GM19023 (cell line): Measurements from ENCODE around the gene ERFL.

Experiments
- ATAC-seq: cut with Tn5 transposase; IDR thresholded peaks from one replicate; pipeline ENCODE4 v1.9.1; 2021; ENCODE audit warnings: mild to moderate bottlenecking, moderate library complexity; ENCODE audit not compliant: unreplicated experiment

ERFL gene

DNA sequence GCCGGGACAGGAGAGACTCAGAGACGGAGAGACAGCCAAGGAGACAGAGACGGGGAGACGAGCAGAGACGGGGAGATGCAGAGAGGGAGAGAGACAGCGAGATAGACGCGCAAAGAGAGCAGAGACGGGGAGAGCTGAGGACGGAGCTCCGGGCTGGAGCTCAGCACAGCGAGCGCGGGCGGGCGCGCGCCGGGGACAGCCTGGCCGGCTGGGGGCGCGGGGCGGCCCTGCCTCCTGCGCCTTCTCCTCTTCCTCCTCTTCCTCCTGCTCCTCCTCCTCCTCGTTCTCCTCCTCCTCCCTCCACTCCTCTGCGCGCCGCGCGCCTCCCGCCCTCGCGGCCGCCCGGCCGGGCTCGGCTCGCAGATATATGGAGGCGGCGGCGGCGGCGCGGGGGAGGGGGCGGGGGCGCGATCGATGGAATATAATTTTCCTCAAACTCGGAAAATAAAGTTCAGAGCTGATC is at the start of gene ERFL:
Gene ERFL, minus strand, starts transcription at position 229 of the 463 bp plus-strand sequence. CDS start 15,530 bp downstream, outside the sequence.
- no peak for ATAC-seq

DNA sequence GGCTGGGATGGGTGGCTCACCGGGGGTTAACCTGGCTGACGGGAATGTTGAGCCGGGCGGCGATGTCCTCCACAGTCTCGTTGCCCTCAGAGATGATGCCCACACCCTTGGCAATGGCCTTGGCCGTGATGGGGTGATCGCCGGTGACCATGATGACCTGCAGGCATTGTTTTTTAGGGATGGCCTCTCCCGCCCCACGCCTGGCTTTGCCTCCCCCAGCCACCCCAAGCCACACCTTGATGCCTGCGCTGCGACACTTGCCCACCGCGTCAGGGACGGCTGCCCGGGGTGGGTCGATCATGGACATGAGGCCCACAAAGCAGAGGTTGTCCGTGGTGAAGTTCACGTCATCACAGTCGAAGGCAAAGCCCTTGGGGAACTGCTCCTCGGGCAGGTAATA is 49.7 kb upstream of the ERFL start:
- ATAC-seq: no peak

DNA sequence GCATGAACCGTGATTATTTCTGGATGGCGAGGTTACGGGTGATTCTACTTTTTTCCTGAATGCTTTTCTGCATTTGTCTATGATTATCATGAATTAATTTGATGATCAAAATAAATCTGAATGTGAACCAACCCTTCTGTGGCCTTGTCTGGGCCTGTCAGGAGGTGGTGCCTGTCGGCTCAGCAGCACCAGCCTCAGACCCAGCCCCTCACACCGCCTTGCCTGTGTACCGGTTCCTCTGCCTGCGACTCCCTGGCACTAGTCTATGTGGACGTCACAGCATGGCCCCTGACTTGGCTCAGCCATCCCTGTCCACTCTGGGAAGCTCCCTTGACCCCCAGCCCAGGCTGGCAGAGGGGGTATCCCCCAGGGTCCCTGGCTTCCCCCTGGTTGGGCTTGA is 46.4 kb upstream of the ERFL start:
- ATAC-seq: no peak

DNA sequence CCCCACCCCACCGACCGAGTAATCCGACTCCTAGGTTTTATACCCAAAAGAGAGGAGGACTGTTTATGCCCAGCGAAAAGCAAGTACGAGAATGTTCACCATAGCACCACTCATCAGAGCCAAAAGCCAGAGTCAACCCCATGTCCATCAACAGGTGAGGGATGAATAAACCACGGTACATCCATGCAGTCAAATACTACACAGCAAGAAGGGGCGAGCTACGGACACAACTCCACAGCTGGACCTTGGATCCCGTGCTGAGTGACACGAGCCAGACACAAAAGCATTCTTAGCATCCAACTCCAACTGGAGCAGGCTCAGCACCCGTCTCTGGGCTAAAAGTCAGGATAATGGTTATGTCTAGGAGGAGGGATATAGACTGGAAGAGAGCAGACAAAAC is 43.1 kb upstream of the ERFL start:
- ATAC-seq: no peak

DNA sequence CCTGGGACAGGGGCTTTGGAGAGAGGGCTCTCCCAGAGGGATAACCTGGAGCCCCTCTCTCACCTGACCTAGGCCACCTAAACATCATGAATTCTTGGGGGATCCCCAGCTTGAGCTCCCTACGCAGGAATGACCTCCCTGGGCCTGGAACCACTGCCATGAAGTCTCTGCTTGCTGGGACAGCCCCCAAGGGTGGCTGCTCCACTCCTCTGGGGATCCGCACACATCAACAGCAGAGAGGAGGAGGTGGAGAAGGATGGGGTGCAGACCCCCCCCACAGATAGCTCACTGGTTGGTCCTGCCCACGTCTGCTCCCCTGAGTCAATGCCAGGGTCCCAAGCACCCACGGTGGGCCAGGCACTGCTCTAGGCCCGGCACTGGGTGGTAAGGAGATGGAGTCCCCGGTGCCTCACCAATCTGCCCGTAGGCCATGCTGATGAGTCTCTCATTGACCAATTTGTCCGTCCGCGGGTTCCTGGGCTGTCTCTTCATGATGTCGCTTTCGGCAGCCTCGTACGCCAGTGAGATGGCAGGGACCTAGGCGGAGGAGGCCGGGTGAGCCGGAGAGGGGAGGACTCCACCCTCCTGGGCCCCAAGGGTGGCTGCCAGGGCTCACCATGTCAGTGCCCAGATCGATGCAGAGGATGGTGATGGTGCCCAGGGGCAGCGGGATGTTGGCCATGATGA is 41.7 kb upstream of the ERFL start:
- ATAC-seq: no peak

DNA sequence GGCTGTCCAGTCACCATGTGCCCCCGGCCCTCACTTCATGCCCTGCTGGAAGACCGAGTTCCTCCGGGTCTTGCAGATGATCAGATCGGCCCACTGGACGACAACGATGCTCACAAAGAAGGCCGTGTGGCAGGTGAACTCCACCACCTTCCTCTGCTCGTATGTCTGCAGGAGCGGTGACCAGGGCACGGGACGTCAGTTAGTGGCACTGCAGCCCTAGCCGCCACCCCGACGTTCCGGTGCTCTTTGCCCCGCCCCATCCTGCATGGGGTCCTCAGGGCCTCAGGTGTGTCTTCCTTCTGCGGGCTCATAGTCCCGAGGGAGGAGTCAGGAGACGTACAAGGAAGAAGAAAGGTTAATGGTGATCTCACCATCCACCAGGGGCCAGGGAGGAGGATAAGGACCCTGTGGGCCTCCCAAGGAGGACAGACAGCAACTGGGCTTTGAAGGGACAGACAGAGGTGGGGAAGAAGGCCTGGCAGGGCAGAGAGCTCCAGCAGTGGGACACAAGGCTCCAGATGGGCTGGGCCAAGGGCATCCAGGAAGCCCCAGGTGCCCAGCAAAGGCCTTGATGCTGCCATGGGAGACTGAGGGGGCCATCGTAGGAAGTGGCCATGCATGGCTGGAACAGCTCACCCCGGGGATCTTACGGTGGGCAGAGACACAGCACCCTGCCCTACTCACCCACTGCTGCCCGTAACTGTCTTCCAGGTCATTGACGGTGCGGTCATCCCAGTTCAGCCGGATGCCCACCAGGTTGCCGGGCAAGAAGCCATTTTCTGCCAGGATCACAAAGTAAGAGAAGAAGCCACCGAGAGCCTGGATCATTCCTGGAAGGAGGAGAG is 40.7 kb upstream of the ERFL start:
- no peak for ATAC-seq

DNA sequence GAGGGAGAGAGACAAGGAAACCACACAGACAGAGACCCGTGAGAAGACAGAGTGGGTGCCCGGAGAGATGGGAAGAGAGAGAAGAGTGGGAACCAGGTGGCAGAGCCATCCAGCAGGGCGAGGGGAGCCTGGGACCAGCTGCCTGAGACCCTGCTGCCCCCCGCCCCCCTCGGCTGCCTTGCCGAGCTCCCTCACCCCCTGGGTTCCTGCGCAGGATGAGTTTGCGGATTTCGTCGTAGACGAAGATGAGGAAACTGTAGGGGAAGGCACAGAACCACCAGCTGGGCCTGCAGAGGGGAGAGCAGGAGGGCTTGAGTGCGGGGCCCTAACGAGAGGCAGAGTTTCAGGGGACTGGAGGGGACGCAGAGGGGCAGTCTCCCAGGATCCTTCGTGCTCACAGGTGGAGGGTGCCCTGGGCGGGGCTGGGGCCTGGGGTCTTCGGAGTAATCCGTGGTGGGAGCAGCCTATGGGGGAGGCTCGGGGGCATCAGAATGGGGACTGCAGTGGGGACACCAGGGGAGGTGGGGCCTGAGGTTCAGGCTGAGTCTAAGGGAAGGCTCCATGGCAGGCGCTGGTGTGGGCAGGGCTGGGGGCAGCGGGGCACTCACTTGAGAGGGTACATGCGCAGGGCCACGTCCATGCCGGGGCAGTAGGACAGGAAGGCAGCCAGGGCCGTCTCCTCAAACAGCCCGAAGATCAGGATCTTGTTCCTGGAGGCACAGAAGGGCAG is 39.0 kb upstream of the ERFL start:
- ATAC-seq: no peak

DNA sequence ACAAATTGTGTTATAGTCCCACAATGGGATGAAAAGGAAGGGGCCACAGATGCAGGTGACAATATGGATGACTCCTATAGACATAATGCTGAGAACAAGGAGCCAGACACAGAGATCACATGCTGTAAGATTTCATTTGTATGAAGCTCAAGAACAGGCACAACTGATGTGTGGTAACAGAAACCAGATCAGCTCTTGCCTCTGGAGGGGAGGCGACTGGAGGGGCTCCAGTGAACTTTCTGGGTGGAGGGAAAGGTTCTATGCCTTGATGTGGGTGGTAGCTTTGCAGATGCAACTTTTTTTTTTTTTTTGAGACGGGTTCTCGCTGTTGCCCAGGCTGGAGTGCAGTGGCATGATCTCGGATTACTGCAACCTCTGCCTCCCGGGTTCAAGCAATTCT is 36.9 kb upstream of the ERFL start:
- no peak for ATAC-seq

DNA sequence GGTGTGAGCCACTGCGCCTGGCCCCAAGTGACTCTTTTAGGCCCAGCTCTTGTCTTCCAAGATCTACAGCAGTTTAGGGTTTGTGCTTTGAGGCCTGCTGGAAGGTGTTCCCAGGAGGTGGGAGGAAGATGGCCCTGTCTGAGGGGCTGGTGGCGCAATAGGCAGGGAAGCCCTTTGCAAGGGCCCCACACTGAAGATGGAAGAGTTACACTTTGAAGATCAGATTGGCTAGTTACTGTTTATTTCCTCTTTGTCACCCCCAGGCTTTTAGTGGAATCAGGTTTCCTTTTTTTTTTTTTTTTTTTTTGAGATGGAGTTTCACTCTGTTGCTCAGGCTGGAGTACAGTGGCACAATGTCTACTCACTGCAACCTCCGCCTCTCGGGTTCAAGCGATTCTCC is 32.7 kb upstream of the ERFL start:
- no peak for ATAC-seq

DNA sequence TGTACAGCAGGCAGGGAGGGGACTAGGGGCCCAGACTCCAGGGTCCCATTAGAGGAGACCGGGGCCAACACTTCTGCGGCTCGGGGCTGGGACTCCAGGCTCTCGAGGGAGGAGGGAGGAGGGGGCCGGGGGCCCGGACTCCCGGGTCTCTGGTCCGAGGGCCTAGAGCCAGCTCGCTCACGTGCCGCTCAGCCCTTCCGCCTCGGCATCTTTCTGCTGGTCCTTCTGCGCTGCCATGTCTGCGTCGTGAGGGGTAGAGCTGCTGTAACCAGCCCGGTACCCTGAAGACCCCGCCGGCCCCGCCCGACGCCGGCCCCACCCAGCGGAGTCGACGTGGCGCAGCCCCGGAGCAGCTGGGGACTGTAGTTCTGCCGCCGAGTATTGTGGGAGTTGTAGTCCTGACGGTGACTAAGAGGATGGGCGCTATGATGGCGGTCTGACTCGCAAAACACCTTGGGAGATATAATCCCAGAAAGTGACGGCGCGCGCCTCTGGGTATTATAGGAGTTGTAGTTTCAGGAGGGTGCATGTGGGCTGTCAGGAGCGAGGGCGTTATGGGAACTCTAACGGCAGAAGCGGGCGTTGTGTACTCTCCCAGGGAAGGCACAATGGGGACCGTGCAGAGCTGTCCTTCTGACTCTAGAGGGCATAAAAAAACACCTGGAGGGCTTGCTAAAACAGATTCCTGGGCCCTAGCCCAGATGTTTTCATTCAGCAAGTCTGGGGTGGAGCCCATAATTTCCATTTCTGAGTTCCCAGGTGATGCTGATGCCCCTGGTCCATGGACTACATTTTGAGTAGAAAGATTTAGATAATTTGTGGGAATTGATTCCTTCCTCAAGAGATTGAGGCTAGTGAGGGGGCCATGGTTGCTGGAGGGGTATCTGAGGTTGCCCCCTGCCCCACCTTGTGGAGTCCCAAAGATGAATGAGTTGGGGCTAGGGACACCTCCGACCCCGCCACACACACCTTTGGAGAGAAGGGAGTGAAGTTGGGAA is 31.1 kb upstream of the ERFL start, which contains the start of gene RABAC1:
Gene RABAC1, minus strand, starts transcription at position 266 of the 998 bp plus-strand sequence. Its CDS starts 29 bp downstream, at position 237.
- peak; percentile 84 for ATAC-seq

DNA sequence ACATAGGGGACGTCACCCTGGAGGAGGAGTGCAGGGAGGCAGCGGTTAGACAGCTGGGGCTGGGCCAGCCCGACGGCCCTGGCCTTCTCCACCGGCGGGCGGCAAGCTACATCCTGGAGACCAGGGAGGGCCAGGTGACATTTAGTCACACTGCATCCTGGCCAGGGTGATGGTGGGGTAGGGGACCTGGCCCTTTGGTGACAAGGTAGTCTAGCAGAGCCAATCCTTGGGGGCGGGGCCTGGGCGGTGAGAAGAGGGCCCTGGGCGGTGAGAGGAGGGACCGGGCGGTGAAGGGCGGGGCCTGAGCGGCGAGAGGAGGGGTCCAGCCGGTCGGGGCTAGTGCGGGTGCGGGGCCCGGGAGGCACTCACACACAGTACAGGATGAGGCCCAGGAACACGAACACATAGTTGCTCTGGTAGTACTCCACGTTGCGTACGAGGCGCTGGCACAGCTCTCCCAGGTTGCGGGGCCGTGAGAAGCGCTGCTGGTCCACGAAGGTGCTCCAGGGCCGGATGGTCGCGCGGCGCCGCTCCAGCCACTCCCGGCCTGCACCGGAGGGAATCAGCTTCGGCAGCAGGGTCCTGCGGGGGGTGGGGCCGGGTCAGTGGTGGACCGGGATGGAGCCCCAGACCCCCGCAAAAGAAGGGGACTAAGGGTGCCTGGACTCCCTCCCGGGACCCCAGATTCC is 30.3 kb upstream of the ERFL start:
- peak; percentile 67 for ATAC-seq

DNA sequence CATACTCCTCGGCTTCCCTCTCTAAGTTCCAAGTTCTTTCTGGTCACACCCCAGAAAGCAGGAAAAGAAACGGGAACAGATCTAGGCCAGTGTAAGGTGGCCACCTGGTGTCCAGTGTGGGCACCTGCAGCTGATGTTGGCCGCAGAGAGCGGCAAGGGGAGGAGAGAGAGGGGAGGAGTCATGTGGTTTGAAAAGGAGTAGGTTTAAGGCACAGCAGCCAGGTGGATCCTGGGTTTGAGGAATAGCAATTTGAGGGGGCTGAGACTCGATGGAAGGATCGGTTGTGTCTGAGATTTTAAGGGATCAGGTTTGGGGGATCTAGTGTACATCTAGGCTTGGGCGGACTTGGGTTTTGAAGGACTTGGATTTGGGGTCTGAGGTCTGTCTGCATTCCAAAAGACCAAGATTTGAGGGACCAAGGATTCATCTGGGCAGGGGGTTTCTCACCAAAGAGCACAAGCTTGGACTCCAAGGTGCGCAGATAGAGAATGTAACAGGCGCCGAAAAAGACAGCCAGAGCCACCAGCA is 29.7 kb upstream of the ERFL start:
- no peak for ATAC-seq

DNA sequence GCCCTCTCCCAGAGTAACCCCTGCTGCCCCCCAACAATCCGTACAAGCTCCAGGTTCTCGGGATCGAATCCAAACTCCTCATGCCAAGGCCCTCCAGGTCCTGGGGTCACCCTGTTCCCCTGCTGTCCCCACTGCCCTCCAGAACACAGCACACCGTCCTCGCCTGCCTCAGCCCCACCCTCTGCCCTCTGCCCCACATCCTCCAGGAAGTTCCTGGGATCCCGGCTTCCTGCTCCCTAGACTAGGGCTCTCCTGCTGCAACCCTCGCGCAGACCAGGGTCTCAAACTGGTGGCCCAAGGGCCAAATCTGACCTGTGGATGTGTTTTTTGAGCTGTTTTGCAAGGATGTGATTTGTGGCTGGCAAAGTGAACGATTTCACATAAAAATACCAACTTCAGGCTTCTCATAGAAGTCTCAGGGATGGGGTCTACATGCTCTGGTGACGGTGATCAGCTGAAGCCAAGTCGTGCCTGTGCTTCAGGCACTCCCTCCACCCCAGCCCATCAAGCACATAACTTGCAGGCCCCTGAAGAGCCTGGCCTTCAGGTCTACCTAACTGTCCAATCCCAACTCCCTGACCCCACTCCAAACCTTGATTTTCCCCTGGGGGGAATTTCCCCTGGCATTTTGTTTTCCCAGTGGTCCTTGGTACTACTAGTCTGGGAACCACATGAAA is 29.1 kb upstream of the ERFL start:
- no peak for ATAC-seq

DNA sequence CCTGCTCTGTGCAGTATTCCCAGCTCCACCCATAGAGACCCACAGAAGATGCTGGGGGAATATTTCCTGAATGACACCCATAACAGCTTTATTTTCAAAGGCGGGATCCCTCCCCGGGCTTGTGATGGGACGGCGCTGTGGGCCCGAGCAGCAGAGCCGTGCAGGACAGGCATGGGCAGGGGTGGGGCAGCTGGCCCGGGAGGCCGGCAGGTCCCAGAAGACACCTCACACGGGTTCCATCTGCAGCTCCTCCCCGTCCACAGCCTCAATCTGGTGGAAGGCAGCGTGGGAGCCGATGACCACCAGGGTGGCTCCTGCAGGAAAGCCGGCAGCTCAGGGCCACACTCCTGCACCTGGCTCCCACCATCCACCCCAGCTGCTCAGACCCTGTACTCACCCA is 28.4 kb upstream of the ERFL start:
- no peak for ATAC-seq

DNA sequence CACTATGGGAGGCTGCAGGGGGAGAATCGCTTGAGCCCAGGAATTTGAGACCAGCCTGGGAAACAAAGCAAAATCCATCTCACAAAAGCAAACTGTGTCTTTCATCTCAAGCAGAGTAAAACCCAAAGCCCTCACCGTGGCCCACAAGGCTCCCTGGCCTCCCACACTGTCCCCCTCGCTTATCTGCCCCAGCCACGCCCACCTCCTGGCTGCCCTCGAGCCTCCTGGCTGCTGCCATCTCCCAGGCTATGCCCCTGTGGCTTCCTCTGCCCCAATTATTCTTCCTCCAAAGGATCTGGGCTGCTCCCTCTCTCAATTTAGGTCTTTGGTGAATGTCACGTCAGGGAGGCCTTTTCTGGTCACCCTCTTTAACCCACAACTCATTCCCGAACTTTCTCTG is 27.3 kb upstream of the ERFL start:
- no peak for ATAC-seq

DNA sequence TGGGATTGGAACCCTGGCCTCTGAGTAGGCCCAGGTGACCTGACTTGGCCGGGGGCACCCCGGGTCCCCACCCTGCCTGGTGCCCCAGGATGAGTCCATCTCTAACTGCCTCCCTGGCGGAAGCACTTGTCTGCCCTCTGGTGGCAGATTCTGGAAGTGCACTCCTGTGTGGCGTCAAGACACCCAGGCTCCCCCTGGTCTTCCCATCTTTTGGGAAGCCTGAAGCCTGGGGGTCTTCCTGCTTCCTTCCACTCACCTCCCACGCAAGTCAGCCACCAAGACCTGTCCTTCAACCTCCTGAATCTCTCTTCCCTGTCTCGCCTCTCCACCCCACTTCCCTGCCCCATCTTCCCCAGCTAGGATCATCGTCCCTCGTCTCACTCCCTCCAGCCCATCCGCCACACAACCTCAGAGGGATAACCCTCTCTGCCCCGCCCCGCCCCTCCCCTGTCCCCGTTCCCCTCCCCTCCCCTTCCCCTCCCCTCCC is 23.5 kb upstream of the ERFL start:
- ATAC-seq: no peak

DNA sequence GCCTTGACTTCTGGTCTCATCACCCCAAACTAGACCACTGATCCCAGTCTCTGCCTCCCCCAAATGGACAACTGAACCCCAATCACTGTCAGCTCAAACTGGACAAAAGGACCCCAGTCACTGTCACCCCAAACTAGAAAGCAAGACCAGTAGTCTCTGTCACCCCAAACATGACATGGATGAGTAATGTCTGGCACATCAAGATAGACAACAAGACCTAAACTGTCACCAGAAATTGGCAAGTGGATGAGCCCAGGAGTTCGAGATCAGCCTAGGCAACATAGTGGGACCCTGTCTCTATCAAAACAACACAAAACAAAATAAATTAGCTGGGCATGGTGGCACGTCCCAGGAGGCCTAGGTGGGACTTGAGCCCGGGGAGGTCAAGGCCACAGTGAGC is 18.8 kb upstream of the ERFL start:
- no peak for ATAC-seq

DNA sequence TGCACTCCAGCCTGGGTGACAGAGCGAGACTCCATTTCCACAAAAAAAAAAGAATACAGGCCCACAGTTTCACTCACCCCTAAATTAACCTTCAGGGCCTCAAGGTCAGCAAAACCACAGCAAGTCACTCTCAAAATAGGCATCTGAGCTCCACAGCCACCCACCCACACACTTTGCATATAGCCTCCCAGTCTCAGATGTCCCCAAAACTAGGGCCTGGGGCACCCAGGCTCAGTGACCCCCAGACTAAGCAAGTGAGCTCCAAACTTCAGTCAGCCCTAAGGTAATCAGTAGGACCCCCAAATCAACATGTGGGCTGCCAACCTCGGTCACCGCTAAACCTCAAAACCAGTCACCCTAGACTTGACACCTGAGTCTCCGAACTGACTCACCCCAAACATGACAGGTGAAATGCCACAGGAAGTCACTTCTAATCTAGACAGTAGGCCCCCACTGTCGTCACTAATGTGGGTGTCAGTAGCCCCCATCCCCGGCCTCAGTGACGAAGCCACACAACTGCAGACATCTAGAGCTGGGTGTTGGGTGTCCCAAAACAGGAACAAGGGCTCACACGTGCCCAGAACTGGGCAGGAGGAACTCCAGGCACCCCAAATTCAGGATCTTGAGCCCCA is 17.0 kb upstream of the ERFL start:
- peak; percentile 68 for ATAC-seq
